Measurements from ENCODE around the gene DBN1. TPM values are rescaled to one million over a fixed set of nuclear protein-coding genes. Genes with fewer than 3 reads are reported as not detected.

Gene DBN1
- total and polyA plus RNA-seq, 9 of the 15 experiments (the other 6 are each of a cell fraction or from before 2014, with no cell fraction given) = 0.25 to 87.2 (median 27.9) TPM

DNA sequence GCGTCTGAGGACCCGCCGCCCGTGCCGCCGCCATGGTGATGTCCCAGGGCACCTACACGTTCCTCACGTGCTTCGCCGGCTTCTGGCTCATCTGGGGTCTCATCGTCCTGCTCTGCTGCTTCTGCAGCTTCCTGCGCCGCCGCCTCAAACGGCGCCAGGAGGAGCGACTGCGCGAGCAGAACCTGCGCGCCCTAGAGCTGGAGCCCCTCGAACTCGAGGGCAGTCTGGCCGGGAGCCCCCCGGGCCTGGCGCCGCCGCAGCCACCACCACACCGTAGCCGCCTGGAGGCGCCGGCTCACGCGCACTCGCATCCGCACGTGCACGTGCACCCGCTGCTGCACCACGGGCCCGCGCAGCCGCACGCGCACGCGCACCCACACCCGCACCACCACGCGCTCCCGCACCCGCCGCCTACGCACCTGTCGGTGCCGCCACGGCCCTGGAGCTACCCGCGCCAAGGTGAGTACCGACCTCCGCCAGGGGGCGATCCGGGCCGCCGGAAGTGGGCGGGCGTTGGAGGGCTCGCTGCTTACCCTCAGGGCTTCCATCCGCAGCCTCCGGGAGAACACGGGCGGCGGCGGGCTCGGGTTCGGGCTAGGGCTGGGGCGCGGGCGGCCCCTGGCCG is 18.3 kb downstream of the DBN1 start (continued):
- TF ChIP-seq ETS2 (tag; IDR thresholded peaks at IDR 0.05; ENCODE audit: borderline replicate concordance, poor library complexity, severe bottlenecking) (peak; percentile 49), ESRRB (CRISPR knock-in tag; IDR thresholded peaks at IDR 0.05; ENCODE audit: borderline replicate concordance) (no peak), ZZZ3 (IDR thresholded peaks at IDR 0.05) (no peak), RBFOX2 (IDR thresholded peaks at IDR 0.05; ENCODE audit: low read depth, low read length) (peak; percentile 85), L3MBTL2 (IDR thresholded peaks at IDR 0.05) (peak; percentile 93), ZNF232 (CRISPR knock-in tag; IDR thresholded peaks at IDR 0.05) (no peak), ID3 (CRISPR knock-in tag; IDR thresholded peaks at IDR 0.05) (no peak), ID3 (tag; IDR thresholded peaks at IDR 0.05) (peak; percentile 67; the same call in 1 of the 2 replicates), POLR2G (IDR thresholded peaks at IDR 0.05; ENCODE audit: low read depth, low read length) (peak; percentile 90), RB1 (IDR thresholded peaks at IDR 0.05; ENCODE audit: low read depth) (peak; percentile 89; the same call in 1 of the 2 replicates), CEBPZ (IDR thresholded peaks at IDR 0.05; ENCODE audit: borderline replicate concordance, low read depth, low read length) (no peak)
- TF ChIP-seq, protein P1, sequence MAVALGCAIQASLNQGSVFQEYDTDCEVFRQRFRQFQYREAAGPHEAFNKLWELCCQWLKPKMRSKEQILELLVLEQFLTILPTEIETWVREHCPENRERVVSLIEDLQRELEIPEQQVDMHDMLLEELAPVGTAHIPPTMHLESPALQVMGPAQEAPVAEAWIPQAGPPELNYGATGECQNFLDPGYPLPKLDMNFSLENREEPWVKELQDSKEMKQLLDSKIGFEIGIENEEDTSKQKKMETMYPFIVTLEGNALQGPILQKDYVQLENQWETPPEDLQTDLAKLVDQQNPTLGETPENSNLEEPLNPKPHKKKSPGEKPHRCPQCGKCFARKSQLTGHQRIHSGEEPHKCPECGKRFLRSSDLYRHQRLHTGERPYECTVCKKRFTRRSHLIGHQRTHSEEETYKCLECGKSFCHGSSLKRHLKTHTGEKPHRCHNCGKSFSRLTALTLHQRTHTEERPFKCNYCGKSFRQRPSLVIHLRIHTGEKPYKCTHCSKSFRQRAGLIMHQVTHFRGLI (CRISPR knock-in tag; IDR thresholded peaks at IDR 0.05) = no peak
- TF ChIP-seq, protein P2, sequence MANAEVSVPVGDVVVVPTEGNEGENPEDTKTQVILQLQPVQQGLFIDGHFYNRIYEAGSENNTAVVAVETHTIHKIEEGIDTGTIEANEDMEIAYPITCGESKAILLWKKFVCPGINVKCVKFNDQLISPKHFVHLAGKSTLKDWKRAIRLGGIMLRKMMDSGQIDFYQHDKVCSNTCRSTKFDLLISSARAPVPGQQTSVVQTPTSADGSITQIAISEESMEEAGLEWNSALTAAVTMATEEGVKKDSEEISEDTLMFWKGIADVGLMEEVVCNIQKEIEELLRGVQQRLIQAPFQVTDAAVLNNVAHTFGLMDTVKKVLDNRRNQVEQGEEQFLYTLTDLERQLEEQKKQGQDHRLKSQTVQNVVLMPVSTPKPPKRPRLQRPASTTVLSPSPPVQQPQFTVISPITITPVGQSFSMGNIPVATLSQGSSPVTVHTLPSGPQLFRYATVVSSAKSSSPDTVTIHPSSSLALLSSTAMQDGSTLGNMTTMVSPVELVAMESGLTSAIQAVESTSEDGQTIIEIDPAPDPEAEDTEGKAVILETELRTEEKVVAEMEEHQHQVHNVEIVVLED (CRISPR knock-in tag; IDR thresholded peaks at IDR 0.05) = peak; percentile 65
- TF ChIP-seq, protein P3, sequence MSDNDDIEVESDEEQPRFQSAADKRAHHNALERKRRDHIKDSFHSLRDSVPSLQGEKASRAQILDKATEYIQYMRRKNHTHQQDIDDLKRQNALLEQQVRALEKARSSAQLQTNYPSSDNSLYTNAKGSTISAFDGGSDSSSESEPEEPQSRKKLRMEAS (CRISPR knock-in tag; IDR thresholded peaks at IDR 0.05) = peak; percentile 96
- TF ChIP-seq, protein P4, sequence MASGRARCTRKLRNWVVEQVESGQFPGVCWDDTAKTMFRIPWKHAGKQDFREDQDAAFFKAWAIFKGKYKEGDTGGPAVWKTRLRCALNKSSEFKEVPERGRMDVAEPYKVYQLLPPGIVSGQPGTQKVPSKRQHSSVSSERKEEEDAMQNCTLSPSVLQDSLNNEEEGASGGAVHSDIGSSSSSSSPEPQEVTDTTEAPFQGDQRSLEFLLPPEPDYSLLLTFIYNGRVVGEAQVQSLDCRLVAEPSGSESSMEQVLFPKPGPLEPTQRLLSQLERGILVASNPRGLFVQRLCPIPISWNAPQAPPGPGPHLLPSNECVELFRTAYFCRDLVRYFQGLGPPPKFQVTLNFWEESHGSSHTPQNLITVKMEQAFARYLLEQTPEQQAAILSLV (tag; IDR thresholded peaks at IDR 0.05) = no peak
- TF ChIP-seq, protein P5, sequence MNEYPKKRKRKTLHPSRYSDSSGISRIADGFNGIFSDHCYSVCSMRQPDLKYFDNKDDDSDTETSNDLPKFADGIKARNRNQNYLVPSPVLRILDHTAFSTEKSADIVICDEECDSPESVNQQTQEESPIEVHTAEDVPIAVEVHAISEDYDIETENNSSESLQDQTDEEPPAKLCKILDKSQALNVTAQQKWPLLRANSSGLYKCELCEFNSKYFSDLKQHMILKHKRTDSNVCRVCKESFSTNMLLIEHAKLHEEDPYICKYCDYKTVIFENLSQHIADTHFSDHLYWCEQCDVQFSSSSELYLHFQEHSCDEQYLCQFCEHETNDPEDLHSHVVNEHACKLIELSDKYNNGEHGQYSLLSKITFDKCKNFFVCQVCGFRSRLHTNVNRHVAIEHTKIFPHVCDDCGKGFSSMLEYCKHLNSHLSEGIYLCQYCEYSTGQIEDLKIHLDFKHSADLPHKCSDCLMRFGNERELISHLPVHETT (CRISPR knock-in tag; conservative IDR thresholded peaks at IDR 0.05 in 1 of 2, IDR thresholded peaks at IDR 0.05 in 1 of 2) = peak in 1 of 2 experiments; percentile 25; a peak in 1 of 4 replicates

All from K562 (cell line).